HUDEP-2 (cell line): ENCODE measurements around the gene PRR23E.

Experiments
- DNase-seq, 76 experiments: peaks; one replicate each; lab custom pipeline; 2025; ENCODE audit not compliant: unreplicated experiment in 76 of 76; lab: John Stamatoyannopoulos, UW

PRR23E gene, protein sequence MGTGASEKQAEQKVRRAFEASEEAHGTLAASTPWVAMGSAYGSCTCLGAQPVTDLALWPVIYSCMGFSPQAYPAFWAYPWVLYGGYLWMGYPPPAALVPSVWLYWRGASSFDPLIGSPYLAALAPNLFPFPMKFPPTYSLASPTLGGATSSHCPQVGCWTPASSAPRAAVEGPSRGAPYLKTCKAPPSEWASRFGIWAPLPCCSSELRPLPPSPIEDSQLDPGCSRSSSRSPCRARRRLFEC

DNA sequence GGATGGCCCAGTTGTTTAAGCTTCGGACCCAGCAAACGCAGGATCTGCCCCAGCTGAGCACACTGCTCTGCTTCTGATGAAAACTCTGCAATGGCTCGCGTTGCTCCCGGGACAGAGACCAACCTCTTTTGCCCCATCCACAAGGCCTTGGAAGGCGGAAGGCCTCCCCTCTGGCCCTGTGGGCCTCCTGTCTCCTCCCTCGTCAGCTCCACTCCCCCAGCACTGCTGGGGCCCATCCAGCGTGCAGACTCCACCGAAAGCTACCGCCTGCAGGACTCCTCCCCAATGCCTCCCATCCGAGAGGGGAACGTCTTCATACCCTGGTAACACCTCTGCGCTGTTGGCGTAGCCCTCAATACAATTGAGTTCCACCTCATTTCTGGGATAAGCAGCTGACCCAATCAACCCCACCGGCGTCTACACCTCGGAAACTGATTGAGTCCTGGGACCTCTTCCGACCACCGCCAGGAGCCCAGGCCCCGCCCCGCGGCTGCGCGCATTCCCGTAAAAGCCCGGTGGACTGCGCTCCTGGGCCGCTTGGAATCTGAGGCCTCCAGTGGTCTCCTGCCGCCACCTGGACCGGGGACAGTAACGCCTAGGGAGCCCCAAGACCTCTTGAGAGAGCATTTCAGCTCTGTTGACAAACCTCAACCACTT lies at the start of gene PRR23E:
PRR23E (plus strand) TSS at position 556 of the 657 bp plus-strand sequence. CDS start 3,555 bp downstream, outside the sequence.
- DNase-seq: no peak

DNA sequence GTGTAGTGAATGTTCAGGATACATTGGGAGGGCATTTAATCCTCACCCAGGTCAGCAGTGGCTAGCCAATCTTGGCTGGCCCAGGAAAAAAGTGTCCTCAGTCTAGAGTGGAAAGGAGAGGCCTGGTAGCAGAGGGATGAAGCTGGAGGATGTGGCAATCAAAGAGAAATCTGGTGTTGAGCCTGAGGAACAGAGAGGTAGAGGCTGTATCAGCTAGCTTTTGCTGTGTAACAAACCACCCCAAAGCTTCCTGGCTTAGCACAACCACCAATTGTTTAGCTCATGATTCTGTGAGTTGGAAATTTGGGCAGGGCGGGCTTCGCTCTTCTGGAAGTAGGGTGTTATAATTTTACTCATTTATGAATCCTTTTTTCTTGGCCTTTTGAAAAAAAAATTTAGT lies 49.8 kb upstream of the PRR23E start:
- no peak for DNase-seq

DNA sequence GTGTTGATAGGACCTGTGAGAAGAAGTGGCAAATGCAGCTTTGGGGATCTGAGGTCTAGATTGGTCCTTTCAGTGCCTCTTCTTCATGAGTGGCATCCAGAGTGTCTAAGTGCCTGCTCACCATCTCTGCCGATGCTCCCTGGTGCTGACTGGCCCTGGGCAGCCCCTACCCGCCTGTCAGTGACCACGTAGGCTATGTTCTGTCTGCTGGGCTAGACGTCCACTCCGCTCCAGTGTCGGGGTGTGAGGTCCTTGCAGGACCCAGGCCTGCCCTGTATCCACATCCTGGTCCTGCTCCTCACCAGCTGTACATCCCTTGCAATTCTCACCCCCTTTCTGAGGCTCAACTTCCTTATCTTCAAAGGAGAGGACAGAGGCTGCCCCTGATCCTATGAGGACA lies 48.3 kb upstream of the PRR23E start:
- DNase-seq: no peak

DNA sequence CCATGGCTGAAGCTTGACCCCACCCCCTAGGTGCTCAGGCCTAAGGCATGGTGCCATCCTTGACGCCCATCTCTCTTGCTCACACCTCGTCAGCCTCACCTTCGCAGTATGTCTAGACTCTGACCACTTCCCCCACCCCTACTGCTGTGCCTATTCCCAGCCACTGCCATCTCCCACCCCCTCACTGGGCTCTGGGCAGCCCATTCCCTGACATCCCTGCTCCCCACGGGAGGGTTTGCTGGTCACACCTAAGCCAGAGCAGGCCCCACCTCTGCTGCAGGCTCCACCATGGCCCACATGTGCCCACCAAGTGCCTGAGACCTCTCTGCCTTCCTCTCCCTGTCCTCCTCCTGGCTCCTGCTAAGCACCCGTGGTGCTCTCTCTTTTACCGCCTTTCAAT lies 47.7 kb upstream of the PRR23E start:
- no peak for DNase-seq

DNA sequence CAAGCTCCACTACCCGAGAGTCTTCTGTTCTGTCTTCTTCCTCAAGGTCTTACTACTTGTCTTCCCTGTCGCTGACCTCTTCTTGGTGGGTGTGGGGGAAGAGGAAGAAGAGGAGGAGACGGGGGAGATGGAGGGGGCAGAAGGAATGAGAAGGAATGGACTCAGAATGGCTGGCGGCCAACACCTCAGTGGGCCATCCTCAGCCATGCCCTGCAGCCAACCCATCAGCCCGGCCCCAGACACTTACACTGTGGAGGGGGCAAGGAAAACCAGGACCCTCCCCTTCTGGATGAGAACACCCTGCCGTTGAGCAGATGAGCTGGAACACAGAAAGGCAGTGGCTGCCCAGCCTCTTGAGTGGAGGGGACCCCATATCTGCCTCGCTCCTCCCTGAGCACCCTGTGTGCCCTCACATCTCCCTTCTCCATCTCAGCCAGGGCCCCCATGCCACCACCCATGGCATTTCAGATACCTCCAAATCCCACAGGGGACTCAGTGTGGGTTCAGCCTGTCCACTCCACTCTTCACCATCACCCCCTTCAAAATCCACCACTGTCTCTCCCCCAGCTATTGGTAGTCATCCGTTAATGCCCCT lies 45.5 kb upstream of the PRR23E start:
- DNase-seq: no peak

DNA sequence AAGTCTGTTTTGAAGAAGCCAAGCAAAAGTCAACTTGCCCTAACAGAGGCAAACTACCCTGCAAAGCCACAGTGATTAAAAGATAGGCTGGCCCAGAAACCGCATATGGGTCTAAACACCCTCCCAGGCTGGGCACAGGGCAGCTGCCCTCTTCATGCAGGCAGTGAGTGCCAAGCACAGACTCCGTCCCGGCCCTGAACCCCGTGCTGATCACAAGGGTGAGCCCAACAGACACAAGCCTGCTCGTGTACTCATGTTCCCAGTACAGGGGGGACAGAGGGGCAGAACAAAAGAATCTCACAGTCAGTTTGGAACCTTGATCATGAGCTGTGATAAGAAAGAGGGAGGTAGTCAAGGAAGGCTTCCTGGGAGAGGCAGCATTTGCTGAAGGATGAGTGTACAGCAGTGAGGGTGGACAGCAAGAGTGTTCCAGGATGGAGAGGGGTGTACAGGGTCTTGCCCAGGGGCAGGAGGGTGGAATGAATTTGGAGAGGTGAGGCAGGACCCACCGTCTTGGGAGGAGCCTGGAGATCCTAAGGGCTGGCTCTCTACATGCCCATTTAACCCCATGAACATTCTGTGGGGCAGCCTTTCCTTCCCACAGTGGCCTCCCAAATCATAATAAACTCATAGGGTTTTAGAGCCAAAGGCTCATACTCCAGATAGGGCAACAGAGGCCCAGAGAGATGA lies 43.2 kb upstream of the PRR23E start:
- DNase-seq: no peak

DNA sequence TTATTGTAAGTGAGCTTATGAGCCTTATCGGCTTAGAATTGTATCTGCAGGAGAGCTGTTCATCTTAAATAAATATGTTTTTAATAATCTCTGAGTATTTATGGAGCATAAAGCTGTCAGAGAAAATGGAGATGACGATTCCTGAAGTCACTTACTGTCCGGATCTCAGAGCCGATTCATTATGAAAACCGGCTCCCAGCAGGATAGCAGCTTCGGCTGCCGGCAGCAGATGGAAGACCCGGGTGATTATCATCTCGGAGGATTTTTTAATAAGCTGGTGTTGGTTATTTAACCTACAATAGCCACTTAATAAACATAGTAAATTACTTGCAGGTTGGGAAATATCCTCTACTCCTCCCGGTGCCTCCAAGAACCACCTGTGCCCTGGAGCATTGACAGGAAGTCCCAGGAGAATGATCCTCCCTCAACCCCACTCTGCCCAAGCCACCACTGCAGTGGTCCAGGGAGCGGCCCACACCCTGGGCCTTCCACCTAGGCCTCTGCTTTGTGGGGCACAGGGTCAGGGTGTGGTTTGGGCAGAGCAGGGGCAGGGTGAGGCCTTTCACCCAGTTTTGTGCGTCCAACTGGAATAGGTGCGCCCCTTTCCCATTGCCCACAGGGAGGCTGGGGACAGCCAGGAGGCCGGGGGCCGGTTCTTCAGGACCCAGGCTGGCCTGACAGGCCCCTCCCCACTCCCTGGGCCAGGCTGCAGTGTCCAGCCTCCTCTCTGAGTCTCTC lies 42.2 kb upstream of the PRR23E start:
- DNase-seq: no peak

DNA sequence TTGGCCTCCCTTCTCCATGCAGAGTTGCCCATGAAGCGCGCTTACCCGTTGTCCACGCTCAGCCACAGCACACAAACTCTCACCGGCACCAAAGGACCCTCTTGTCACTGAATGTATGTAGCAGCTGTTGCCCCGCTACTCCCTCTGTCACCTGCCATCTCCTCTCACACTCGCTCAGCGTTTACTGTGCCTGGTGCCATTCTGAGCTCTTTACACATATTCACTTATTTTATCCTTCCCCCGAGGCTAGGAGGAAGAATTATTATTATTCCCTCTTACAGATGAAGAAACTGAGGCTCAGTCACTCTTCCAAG lies 41.7 kb upstream of the PRR23E start:
- no peak for DNase-seq

DNA sequence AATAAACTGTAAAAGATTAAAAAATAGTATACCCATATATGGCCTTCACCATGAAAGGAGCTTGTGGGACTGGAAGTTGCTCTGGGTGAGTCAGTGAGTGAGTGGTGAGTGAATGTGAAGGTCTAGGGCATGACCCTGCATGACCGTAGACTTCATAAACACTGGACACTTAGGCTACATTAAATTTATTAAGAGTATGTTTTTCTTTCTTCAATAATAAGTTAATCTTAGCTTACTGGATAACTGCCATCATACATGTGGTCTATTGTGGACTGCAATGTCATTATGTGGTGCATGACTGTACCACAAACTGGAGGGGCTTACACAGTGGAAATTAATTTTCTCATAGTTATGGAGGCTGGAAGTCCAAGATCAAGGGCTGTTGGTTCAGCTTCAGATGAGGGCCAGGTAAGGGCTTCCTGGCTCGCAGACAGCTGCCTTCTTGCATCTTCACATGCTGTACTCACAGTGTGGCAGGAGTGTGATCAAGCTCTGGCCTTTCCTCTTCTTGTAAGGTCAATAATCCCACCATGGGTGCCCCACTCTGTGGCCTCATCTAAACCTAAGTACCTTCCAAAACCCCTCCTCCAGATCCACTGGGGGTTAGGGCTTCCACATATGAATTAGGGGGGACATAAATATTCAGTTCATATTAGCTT lies 40.8 kb upstream of the PRR23E start:
- no peak for DNase-seq

DNA sequence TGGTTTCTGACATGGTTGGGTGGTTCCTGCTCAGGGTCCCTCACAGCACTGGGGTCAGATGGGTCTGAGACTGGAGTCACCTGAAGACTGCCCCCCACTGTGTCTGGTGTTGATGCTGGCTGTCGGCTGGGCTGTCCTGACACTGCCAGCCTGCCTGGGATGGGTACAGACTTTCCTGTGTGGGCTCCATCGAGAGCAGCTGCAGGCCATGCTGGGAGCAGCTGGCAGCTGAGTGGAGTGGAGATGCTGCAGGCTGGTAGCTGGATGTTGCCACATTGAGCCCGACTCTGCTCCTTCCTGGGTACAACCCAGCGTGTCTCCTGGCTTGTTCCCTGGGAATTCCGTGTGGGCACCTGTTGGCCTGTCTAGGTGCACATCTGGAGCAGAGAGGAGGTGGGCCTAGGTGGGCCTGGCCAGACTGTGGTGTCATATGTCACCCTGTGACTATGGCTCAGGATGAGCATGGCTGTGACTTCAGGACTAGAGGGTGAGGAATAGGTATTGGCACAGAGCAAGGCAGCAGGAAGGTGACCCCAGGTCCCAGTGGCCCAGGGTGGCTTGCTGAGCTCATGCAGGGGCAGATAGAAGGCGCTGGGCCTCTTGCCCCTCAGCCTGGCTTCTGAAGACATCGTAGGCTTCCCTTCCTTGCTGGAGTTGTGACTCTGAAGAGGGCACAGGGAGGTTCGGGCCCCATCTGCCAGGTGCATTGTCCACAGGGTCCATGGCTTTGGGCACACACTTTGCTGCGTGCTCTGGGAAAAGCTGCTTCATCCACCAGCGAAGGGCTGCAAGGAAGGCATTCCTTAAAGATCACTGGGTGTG lies 40.0 kb upstream of the PRR23E start:
- DNase-seq: no peak

DNA sequence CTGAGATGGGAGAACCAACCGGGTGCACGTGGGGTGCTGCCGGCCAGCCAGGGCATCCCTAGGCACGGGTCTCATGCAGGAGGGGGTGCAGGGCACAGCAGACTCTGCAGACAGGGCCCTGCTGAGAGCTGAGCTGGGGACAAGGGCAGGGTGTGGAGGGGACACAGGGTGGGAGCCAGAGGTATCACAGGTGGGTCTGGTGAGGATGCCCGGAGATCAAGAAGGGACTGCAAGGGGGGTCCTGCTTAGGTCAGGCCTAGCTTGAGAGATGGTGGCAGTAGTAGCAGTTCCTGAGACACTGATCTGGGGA lies 39.5 kb upstream of the PRR23E start:
- no peak for DNase-seq

DNA sequence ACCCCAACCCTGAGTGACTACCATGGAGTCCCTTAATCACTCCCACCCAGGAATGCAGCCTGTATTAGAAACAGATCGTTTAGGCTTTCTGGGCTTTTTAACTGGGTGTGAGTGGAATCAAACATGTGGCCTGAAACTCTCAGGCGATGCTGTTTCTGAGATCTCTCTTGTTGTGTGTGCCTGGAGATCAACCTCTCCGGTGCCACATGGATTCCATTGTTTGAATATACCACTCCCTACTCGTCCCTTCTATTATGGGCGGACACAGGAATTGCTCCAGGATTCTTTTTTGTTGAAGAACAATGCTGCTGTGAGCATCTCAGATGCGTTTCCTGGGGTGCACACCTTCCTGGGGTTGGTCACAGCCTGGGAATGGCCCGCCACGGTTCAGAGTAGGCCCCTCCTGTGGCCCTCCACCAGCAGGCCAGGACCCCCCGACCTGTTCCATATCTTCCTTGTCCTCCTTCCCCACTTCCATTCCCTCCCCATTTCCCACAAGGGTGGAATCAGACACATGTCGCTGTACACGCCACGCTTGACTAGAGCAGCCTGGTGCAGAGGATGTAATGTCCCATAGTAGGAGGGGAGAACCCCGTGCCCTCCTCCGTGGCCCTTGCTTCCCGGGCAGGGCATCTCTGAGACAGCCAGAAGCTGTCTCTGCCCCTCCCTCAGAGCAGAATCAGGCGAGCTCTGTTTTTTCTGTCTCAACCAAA lies 36.4 kb upstream of the PRR23E start:
- DNase-seq: no peak

DNA sequence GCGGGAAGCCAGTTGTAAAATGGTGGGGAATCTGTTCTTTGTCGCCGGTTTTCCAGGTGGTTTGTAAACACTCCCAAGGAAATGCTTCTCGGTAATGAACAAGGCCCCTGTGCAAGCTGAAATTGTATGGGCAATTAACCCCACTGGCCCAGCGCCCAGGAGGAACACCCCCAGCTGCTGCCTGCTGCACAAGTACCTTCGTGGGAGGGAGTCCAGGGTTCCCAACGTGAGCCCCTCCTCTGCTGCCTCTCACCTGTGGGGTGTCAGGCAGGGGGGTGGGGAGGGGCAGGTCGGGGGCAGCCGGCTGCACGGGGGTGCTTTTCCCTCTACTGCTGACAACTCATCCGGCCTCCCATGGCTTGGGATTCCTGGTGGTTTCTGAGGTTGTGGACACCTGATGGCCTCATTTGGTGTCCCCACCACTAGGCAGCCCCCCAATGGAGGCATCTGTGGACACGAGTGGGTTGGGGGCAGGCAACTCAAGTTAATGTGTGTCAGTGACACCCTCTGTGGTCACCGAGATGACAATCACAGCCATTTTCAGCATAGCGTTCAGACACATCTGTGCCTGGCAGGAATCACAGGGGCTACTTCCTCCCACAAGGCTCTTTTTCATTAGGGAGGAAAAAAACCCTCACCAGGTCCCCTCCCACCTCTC lies 35.6 kb upstream of the PRR23E start:
- DNase-seq: no peak

DNA sequence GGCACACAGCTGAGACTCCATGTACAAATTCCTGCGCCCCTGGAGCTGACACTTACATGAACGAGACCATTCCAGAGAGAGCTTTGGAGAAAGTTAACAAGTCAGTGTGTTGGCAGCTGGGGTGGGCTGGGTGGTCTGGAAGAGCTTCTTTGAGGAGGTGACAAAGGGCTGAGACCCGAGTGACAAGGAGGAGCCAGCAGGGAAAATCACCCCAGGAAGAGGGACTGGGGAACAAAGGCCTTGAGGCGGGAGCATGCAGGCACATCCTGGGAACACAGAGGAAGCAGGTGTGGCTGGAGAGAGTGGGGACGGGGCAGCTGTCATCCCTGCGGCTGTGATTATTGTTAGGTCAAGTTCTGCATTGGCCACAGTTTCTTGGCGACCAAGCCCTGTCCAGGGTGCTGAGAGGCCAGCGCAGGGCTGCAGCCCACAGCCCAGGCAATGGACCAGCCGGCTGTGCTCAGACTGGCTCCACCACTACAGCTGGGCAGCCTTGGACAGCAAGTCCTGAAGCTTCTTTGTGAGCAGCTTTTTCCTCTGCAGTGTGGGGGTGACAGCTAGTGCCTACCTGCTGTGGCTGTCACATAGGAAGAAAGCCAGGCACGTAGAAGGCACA lies 34.2 kb upstream of the PRR23E start:
- DNase-seq: no peak

DNA sequence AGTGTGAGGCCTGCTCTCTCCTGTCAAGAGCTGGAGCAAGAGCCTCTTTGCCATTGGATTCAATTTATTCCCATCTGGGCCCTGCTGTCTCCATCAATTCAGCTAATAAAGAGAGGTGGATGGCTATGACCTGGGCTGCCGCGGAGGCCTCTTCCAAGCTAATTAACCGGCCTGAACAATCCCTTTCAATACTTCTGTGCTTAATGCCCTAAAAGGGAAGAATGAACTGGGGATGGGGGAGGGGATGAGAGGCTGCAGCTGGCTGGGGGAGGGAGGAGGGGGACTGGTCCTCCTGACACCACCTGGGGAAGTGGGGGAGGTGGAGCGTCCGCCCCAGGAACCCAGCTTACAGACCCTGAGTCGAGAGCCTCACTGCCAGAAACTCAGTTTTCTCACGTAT lies 33.4 kb upstream of the PRR23E start:
- no peak for DNase-seq

DNA sequence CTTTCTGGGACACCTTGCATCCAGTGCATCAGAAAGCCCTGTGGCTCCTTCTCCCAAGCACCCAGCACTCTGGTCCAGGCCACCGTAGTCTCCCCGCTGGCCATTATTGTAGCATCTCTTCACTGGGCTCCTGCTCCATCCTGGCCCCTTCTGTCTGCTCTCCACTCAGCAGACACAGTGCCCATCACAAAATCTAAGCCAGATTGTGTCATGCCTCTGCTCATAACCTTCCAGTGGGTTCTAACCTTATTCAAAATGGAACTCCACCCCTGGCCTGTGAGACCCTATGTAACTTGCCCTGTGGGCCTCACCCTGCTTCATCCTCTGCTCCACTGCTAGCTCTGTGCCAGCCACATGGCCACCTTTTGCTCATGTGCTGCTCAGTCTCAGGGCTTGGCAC lies 31.7 kb upstream of the PRR23E start:
- DNase-seq: no peak

DNA sequence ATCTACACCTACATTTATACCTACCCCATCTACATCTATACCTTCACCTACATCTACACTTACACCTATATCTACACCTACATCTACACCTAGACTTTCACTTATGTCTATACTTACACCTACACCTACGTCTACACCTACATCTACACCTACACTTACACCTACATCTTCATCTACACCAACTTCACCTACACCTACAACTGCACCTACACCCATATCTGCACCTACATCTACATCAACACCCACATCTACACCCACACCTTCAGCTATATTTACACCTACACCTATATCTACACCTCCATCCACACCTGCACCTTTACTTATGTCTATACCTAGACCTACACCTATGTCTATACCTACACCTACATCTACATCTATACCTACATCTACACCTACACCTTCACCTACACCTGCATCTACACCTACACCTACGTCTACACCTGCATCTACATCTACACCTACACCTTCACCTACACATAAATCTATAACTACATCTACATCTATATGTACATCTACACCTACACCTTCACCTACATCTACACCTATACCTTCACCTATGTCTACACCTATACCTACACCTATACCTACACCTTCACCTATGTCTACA lies 30.9 kb upstream of the PRR23E start:
- no peak for DNase-seq
